ENCODE measurements around the gene SLC2A13. TPM values are rescaled to one million over a fixed set of nuclear protein-coding genes. Genes with fewer than 3 reads are reported as not detected.

Gene SLC2A13
- total and polyA plus RNA-seq, 4 donors: 3.2 to 21.4 (median 7.4) TPM

GRCh38 chr12:39780913-39781446 is 324.9 kb downstream of the SLC2A13 start:
- no peak for TF ChIP-seq CTCF (IDR thresholded peaks at IDR 0.05; ENCODE audit: control extremely low read depth, extremely low read depth)
- Histone ChIP-seq H3K36me3 (ENCODE audit: control insufficient read depth in 4 of 4, insufficient read depth in 4 of 4, low read length in 4 of 4) (no peaks in the 10 kb centered on the region), H3K9me3 (ENCODE audit: control insufficient read depth in 4 of 4, insufficient read depth in 3 of 4, low read length in 3 of 4) (no peaks in the 10 kb centered on the region), H3K9ac (ENCODE audit: insufficient read depth in 1 of 2, low read length in 2 of 2) (no peak overlapping the region), H3K27ac (ENCODE audit: low read depth in 1 of 2, low read length in 1 of 2) (no peak overlapping the region), H3K4me1 (ENCODE audit: control insufficient read depth in 5 of 5, insufficient read depth in 5 of 5, low read length in 5 of 5) (peaks cover 0 to 11% (median 0%) of the 10 kb centered on the region in 5 donors), H3K27me3 (ENCODE audit: control insufficient read depth in 3 of 3, insufficient read depth in 3 of 3, low read length in 2 of 3) (no peaks in the 10 kb centered on the region), H3K4me3 (no peak overlapping the region)
- ATAC-seq (ENCODE audit: insufficient read depth, low FRiP score) (peak; percentile 41), DNase-seq (peak in 1 of 3 donors; percentile 67)
- WGBS, 2 donors: 58 to 82% methylated on average over 4 of the region's 4 CpGs

GRCh38 chr12:39780411-39780912 is 325.4 kb downstream of the SLC2A13 start:
- WGBS, 2 donors: 77 to 81% methylated on average over 2 of the region's 2 CpGs
- ATAC-seq (ENCODE audit: insufficient read depth, low FRiP score): no peak
- H3K36me3 ChIP-seq (ENCODE audit: control insufficient read depth in 4 of 4, insufficient read depth in 4 of 4, low read length in 4 of 4): no peaks in the 10 kb centered on the region
- no peak overlapping the region for H3K27ac ChIP-seq (ENCODE audit: low read depth in 1 of 2, low read length in 1 of 2)
- no peaks in the 10 kb centered on the region for H3K27me3 ChIP-seq (ENCODE audit: control insufficient read depth in 3 of 3, insufficient read depth in 3 of 3, low read length in 2 of 3)
- DNase-seq: peak in 1 of 3 donors; percentile 44
- peaks cover 0 to 11% (median 0%) of the 10 kb centered on the region in 5 donors for H3K4me1 ChIP-seq (ENCODE audit: control insufficient read depth in 5 of 5, insufficient read depth in 5 of 5, low read length in 5 of 5)
- TF ChIP-seq CTCF (IDR thresholded peaks at IDR 0.05; ENCODE audit: control extremely low read depth, extremely low read depth): no peak
- H3K9me3 ChIP-seq (ENCODE audit: control insufficient read depth in 4 of 4, insufficient read depth in 3 of 4, low read length in 3 of 4): no peaks in the 10 kb centered on the region
- H3K9ac ChIP-seq (ENCODE audit: insufficient read depth in 1 of 2, low read length in 2 of 2): no peak overlapping the region
- no peak overlapping the region for H3K4me3 ChIP-seq

- no peak for ATAC-seq (ENCODE audit: insufficient read depth, low FRiP score)
Observed at GRCh38 chr12:39779768-39780340, 326.0 kb downstream of the SLC2A13 start.

More at GRCh38 chr12:39779768-39780340, 326.0 kb downstream of the SLC2A13 start:
- TF ChIP-seq CTCF (IDR thresholded peaks at IDR 0.05; ENCODE audit: control extremely low read depth, extremely low read depth): no peak
- H3K4me3 ChIP-seq: no peak overlapping the region
- no peak overlapping the region for H3K9ac ChIP-seq (ENCODE audit: insufficient read depth in 1 of 2, low read length in 2 of 2)
- WGBS, 2 donors: 78 to 83% methylated on average over 5 of the region's 5 CpGs
- H3K27me3 ChIP-seq (ENCODE audit: control insufficient read depth in 3 of 3, insufficient read depth in 3 of 3, low read length in 2 of 3): no peaks in the 10 kb centered on the region
- H3K4me1 ChIP-seq (ENCODE audit: control insufficient read depth in 5 of 5, insufficient read depth in 5 of 5, low read length in 5 of 5): peaks cover 0 to 11% (median 0%) of the 10 kb centered on the region in 5 donors
- DNase-seq: no peak
- no peaks in the 10 kb centered on the region for H3K36me3 ChIP-seq (ENCODE audit: control insufficient read depth in 4 of 4, insufficient read depth in 4 of 4, low read length in 4 of 4)
- H3K27ac ChIP-seq (ENCODE audit: low read depth in 1 of 2, low read length in 1 of 2): no peak overlapping the region
- H3K9me3 ChIP-seq (ENCODE audit: control insufficient read depth in 4 of 4, insufficient read depth in 3 of 4, low read length in 3 of 4): no peaks in the 10 kb centered on the region

Data from lung (tissue), 12 donors.